Suprapubic skin (tissue), 3 donors: ENCODE results near the gene ZSWIM9.

Source experiments
- CTCF ChIP-seq, 2 donors: fragments of 200-600 bp in 1 of 2; fragments of 450-650 bp in 1 of 2; sonication (generic) in 1 of 2; IDR thresholded peaks; one replicate each; pipeline ENCODE4 v1.5.1; 2016 to 2019; ENCODE audit warnings: antibody characterized with exemption in 2 of 2, mild to moderate bottlenecking in 1 of 2, moderate library complexity in 1 of 2
- POLR2A ChIP-seq, 2 donors: fragments of 450-650 bp; IDR thresholded peaks; one replicate each; pipeline ENCODE4 v1.6.1; 2017; ENCODE audit warnings: antibody characterized with exemption in 2 of 2, mild to moderate bottlenecking in 2 of 2, moderate library complexity in 2 of 2

GRCh38 chr19:48221628-48222027 lies 51.1 kb downstream of the ZSWIM9 start:
- no peak for TF ChIP-seq POLR2A (IDR thresholded peaks at IDR 0.05)
- no peak for TF ChIP-seq CTCF (IDR thresholded peaks at IDR 0.05)
